SK-N-SH (cell line): ENCODE results near the gene COX5B. TPM values are rescaled to one million over a fixed set of nuclear protein-coding genes. Genes with fewer than 3 reads are reported as not detected.

ENCODE experiments used
- CTCF ChIA-PET: fragments of 300-600, 350-600 bp; formaldehyde crosslinking; extraction: SDS; loops from one replicate; lab custom pipeline; 2021; lab: Yijun Ruan, JAX
- POLR2A ChIA-PET: fragments of 350-600 bp; sonication (Branson Sonifier 250); formaldehyde crosslinking; extraction: SDS; loops from one replicate; lab custom pipeline; 2020; ENCODE audit warnings: antibody characterized with exemption, inconsistent platforms; lab: Yijun Ruan, JAX
- DNase-seq: peaks from one replicate; pipeline ENCODE4 v3.0.0; 2012
- H2AFZ ChIP-seq: fragments of 200-600 bp; sonication (generic); 2 replicates; pipeline ENCODE4 v1.8.1; 2016; ENCODE audit warnings: antibody characterized with exemption, mild to moderate bottlenecking, low read depth
- H3F3A ChIP-seq: fragments of 200-600 bp; sonication (generic); replicated peaks from 2 replicates; pipeline ENCODE3; 2016; ENCODE audit warnings: antibody characterized with exemption, mild to moderate bottlenecking; ENCODE audit not compliant: insufficient read depth
- H3K27ac ChIP-seq, 2 experiments: fragments of 200-500 bp in 1 of 2; fragments of 200-600 bp in 1 of 2; sonication (Bioruptor generic) in 1 of 2; sonication (generic), shearing (Covaris generic) in 1 of 2; 2 replicates each; pipeline versions ENCODE4 v1.5.1 to v1.6.1; 2014 to 2016; ENCODE audit warnings: low read depth in 2 of 2, inconsistent platforms in 1 of 2, low read length in 1 of 2, mild to moderate bottlenecking in 1 of 2, mixed read lengths in 1 of 2
- H3K27me3 ChIP-seq: fragments of 200-600 bp; sonication (generic), shearing (Covaris generic); 2 replicates; pipeline ENCODE4 v1.6.1; 2016; ENCODE audit warnings: mixed run types; ENCODE audit not compliant: insufficient read depth
- H3K36me3 ChIP-seq, 2 experiments: fragments of 200-500 bp in 1 of 2; fragments of 200-600 bp in 1 of 2; sonication (Bioruptor generic) in 1 of 2; sonication (generic) in 1 of 2; replicated peaks in 1 of 2; 2 replicates each; pipeline versions ENCODE3 to v1.5.1; 2014 to 2016; ENCODE audit warnings: low read length in 1 of 2, mild to moderate bottlenecking in 1 of 2; ENCODE audit not compliant: insufficient read depth in 2 of 2, control insufficient read depth in 1 of 2
- H3K4me1 ChIP-seq, 2 experiments: fragments of 200-500 bp in 1 of 2; fragments of 200-600 bp in 1 of 2; sonication (Bioruptor generic) in 1 of 2; sonication (generic), shearing (Covaris generic) in 1 of 2; 2 replicates each; pipeline versions ENCODE4 v1.5.1 to v1.6.1; 2014 to 2016; ENCODE audit warnings: low read depth in 1 of 2, low read length in 1 of 2, mixed run types in 1 of 2; ENCODE audit not compliant: insufficient read depth in 2 of 2, control insufficient read depth in 1 of 2
- H3K4me2 ChIP-seq: fragments of 200-600 bp; sonication (generic), shearing (Covaris generic); 2 replicates; pipeline ENCODE4 v1.6.1; 2017; ENCODE audit warnings: mixed run types
- H3K4me3 ChIP-seq, 2 experiments: fragments of 200-500 bp in 1 of 2; fragments of 200-600 bp in 1 of 2; sonication (Bioruptor generic) in 1 of 2; sonication (generic), shearing (Covaris generic) in 1 of 2; 2 replicates each; pipeline versions ENCODE4 v1.5.1 to v1.8.1; 2014 to 2016; ENCODE audit warnings: low read depth in 2 of 2, inconsistent platforms in 1 of 2, low read length in 1 of 2, mild to moderate bottlenecking in 1 of 2, mixed read lengths in 1 of 2, moderate library complexity in 1 of 2
- H3K79me2 ChIP-seq: fragments of 200-600 bp; sonication (generic); 2 replicates; pipeline ENCODE4 v1.8.1; 2017; ENCODE audit warnings: mild to moderate bottlenecking; ENCODE audit not compliant: insufficient read depth
- H3K9ac ChIP-seq: fragments of 200-600 bp; sonication (generic); 2 replicates; pipeline ENCODE4 v1.6.1; 2017; ENCODE audit warnings: mixed run types
- H3K9me2 ChIP-seq: fragments of 200-600 bp; sonication (generic); 2 replicates; pipeline ENCODE4 v1.6.1; 2017; ENCODE audit warnings: mixed run types
- H3K9me3 ChIP-seq: fragments of 200-600 bp; sonication (generic); 2 replicates; pipeline ENCODE4 v1.6.1; 2017; ENCODE audit warnings: mixed run types, mild to moderate bottlenecking, moderate library complexity
- H4K20me1 ChIP-seq: fragments of 200-600 bp; sonication (generic); 2 replicates; pipeline ENCODE4 v1.6.1; 2017; ENCODE audit warnings: mild to moderate bottlenecking, mixed run types; ENCODE audit not compliant: insufficient read depth
- CHD2 ChIP-seq: fragments of 150-350 bp; IDR thresholded peaks from 2 replicates; pipeline ENCODE4 v1.6.1; 2018; ENCODE audit warnings: low read length; ENCODE audit not compliant: partially characterized antibody
- CTCF ChIP-seq: fragments of 200-600 bp; sonication (generic); IDR thresholded peaks from 2 replicates; pipeline ENCODE4 v1.6.1; 2017; ENCODE audit warnings: antibody characterized with exemption, mild to moderate bottlenecking, moderate library complexity
- GATA2 ChIP-seq: sonication (generic); formaldehyde crosslinking; IDR thresholded peaks from 2 replicates; pipeline ENCODE4 v1.5.0; 2020; ENCODE audit warnings: mild to moderate bottlenecking, missing genetic modification reagents
- MXI1 ChIP-seq: IDR thresholded peaks from 2 replicates; pipeline ENCODE4 v1.6.1; 2012; ENCODE audit warnings: mild to moderate bottlenecking, low read depth, low read length, improper control_type of control experiment
- NRF1 ChIP-seq: IDR thresholded peaks from 2 replicates; pipeline ENCODE4 v1.6.1; 2012; ENCODE audit warnings: low read depth, mild to moderate bottlenecking, low read length
- PBX3 ChIP-seq: IDR thresholded peaks from 2 replicates; pipeline ENCODE4; 2012
- RAD21 ChIP-seq: IDR thresholded peaks from 2 replicates; pipeline ENCODE4 v1.6.1; 2012; ENCODE audit warnings: mild to moderate bottlenecking, low read length
- RFX5 ChIP-seq: IDR thresholded peaks from 2 replicates; pipeline ENCODE4 v1.6.1; 2012; ENCODE audit warnings: mild to moderate bottlenecking, improper control_type of control experiment, low read length
- SIN3A ChIP-seq: IDR thresholded peaks from 2 replicates; pipeline ENCODE4 v1.6.1; 2012; ENCODE audit warnings: low read depth, mild to moderate bottlenecking, low read length, moderate library complexity, borderline replicate concordance
- SMC3 ChIP-seq: IDR thresholded peaks from 2 replicates; pipeline ENCODE4 v1.6.1; 2012; ENCODE audit warnings: low read depth, low read length, improper control_type of control experiment
- YY1 ChIP-seq: IDR thresholded peaks from 2 replicates; pipeline ENCODE4 v1.4.0; 2012; ENCODE audit warnings: low read depth, mild to moderate bottlenecking
- WGBS: methylation state at CpG from one replicate; pipeline ENCODE4 v1.1.6; 2017; ENCODE audit warnings: low lambda C conversion rate; 5-methylcytosine and 5-hydroxymethylcytosine counted together
- polyA plus RNA-seq, 3 experiments: library from polyadenylated mRNA; depleted of rRNA; stranded (reverse); fragments of >200 nt; gene quantifications; 2 replicates each; pipeline ENCODE4 v1.2.3, GENCODE V29; 2012
- small RNA-seq, 7 experiments: library from RNA; depleted of rRNA; stranded (forward); fragments of <200 nt; gene quantifications; one replicate each; pipeline ENCODE3, GENCODE V24; 2012
- TF ChIP-seq, protein P1 (sequence below): fragments of 150-350 bp; IDR thresholded peaks from 2 replicates; pipeline ENCODE4 v1.6.1; 2016; ENCODE audit warnings: mild to moderate bottlenecking, low read depth, low read length

COX5B gene
- polyA plus RNA-seq, 1 of the 3 experiments (the other 2 are of a cell fraction) = 702 TPM

- H3K4me3 ChIP-seq = peak overlapping the region in 1 of 2 experiments; percentile 33; a peak in 1 of 4 replicates
- no peak overlapping the region for H3K9ac ChIP-seq
- WGBS = 23% methylated on average over 13 of the region's 14 CpGs
- no peak overlapping the region for H3K27ac ChIP-seq
- no peaks in the 10 kb centered on the region; a peak in 1 of 4 replicates for H3K4me1 ChIP-seq
- TF ChIP-seq GATA2 (no peak), CHD2 (peak; percentile 56), YY1 (peak; percentile 31; the same call in 1 of the 2 replicates), SIN3A (0 out of 2 replicates have a peak, but pooled peaks have one; percentile 44), SMC3 (peak; percentile 99), RAD21 (peak; percentile 99), CTCF (peak; percentile 96), NRF1 (peak; percentile 39), RFX5 (no peak), MXI1 (peak; percentile 62; the same call in 1 of the 2 replicates), PBX3 (peak; percentile 68)
- TF ChIP-seq, protein P1, sequence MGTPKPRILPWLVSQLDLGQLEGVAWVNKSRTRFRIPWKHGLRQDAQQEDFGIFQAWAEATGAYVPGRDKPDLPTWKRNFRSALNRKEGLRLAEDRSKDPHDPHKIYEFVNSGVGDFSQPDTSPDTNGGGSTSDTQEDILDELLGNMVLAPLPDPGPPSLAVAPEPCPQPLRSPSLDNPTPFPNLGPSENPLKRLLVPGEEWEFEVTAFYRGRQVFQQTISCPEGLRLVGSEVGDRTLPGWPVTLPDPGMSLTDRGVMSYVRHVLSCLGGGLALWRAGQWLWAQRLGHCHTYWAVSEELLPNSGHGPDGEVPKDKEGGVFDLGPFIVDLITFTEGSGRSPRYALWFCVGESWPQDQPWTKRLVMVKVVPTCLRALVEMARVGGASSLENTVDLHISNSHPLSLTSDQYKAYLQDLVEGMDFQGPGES = no peak
- no peaks in the 10 kb centered on the region for H3K9me3 ChIP-seq
- no peaks in the 10 kb centered on the region for H3K27me3 ChIP-seq
- H4K20me1 ChIP-seq = no peaks in the 10 kb centered on the region
- H3F3A ChIP-seq = no peaks in the 10 kb centered on the region
- no peaks in the 10 kb centered on the region for H3K79me2 ChIP-seq
- POLR2A ChIA-PET = interaction anchor here (2.8 kb wide), 1 partner anchor 107 kb away, joined by 10 read pairs; no protein-coding TSS in a partner anchor
- H3K9me2 ChIP-seq = no peaks in the 10 kb centered on the region
- no peak overlapping the region for H3K4me2 ChIP-seq
- no peak overlapping the region; the same call in 1 of the 2 replicates for H2AFZ ChIP-seq
- H3K36me3 ChIP-seq = no peaks in the 10 kb centered on the region
- CTCF ChIA-PET = interaction anchor here (0.6 to 6.4 kb wide), 29 partner anchors 12 to 906 kb away, joined by 3 to 163 read pairs (median 3); partner anchors contain the start of genes ACTR1B, ANKRD36B, C2orf92 and COX5B
- peak; percentile 78 for DNase-seq
These were observed 51.7 kb downstream of the COX5B start for GRCh38 chr2:97697252-97698235.

Small RNA genes within 50 kb of the gene (small RNA-seq; reads per million reads assigned to genes)
- 0 to 0.26 (median 0) reads per million in 7 experiments for gene RNU4-8P

Other genes starting within 250 kb of the COX5B start
- gene ANKRD36B, start 56.2 kb upstream of the COX5B start, polyA plus RNA-seq (2012; rRNA removed) = 3.8 and 5.2 TPM in 2 replicates
- gene ACTR1B, start 18.0 kb downstream of the COX5B start, polyA plus RNA-seq (2012; rRNA removed) = 51.5 and 55.1 TPM in 2 replicates
- 3.1 and 5.6 TPM in 2 replicates for gene C2orf92, start 23.7 kb downstream of the COX5B start, polyA plus RNA-seq (2012; rRNA removed)
- 0.05 and 0.08 TPM in 2 replicates for gene ZAP70, start 67.5 kb downstream of the COX5B start, polyA plus RNA-seq (2012; rRNA removed)